M059J (cell line): Measurements from ENCODE around the gene RNF217. TPM values are rescaled to one million over a fixed set of nuclear protein-coding genes. Genes with fewer than 3 reads are reported as not detected.
"Not testable (repeated sequence)": the region's sequence is repeated elsewhere in the genome, so short reads cannot be mapped to it uniquely, and the experiment has no call there.

Experiments
- DNase-seq: peaks from one replicate; pipeline ENCODE4 v3.0.0-alpha.2; 2012; ENCODE audit warnings: low read depth
- total RNA-seq: library from RNA; depleted of rRNA; stranded (reverse); fragments of >200 nt; shearing (Covaris generic); gene quantifications from 2 replicates; pipeline ENCODE4 v1.2.3, GENCODE V29; 2014; rRNA removed

RNF217 gene
- total RNA-seq, 1 experiment from 2014 or later = 12.0 TPM

- peak; percentile 38 for DNase-seq
Observed at GRCh38 chr6:125123051-125123450, 160.8 kb downstream of the RNF217 start.

DNA sequence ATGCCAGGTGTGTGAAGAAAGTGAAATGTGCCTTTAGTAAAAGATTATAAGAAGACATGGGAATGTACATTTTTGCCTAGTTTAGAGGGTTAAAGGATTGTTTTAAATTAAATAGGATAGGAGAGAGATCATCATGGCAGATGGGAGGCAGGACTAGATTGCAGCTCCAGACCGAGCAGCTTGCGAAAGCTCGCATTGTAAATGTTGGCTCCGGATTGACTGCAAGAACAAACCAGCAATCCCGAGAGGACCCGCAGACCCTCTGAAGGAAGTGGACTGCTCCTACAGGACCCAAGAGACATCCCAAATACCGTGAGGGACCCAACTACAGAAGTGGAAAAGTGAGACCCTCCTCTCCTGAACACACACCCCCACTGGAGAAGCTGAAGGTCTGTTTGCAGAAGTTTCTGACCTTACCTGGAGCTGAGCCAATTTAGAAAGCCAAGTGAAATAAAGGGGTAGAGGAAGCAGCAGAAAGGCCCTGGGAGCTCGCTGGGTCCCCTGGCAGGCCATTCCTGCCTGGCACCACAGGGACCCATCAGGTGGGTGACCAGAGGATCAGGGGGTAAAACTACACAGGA lies 161.3 kb downstream of the RNF217 start:
- DNase-seq = no peak

GRCh38 chr6:125124049-125124669 lies 161.9 kb downstream of the RNF217 start:
- peak; percentile 93 for DNase-seq

DNA sequence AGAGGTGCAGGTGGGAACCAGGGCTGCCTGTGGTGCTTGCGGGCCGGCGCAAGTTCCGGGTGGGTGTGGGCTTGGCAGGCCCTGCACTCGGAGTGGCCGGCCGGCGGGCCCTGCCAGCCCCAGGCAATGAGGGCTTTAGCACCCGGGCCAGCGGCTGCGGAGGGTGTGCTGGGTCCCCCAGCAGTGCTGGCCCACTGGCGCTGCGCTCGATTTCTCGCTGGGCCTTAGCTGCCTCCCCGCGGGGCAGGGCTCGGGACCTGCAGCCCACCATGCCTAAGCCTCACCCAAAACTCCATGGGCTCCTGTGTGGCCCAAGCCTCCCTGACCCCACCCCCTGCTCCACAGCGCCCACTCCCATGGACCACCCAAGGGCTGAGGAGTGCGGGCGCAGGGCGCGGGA lies 163.6 kb downstream of the RNF217 start:
- DNase-seq = not testable (repeated sequence)

GRCh38 chr6:125129354-125129753 lies 167.1 kb downstream of the RNF217 start:
- DNase-seq = no peak

- DNase-seq = no peak
Observed at GRCh38 chr6:125132058-125132457, 169.8 kb downstream of the RNF217 start.

- DNase-seq = no peak
Observed at GRCh38 chr6:125136378-125136777, 174.1 kb downstream of the RNF217 start.

- no peak for DNase-seq
Observed at GRCh38 chr6:125138083-125138482, 175.8 kb downstream of the RNF217 start.

GRCh38 chr6:125140808-125141207 lies 178.6 kb downstream of the RNF217 start:
- DNase-seq = peak; percentile 22

Other genes starting within 250 kb of the RNF217 start
- gene TPD52L1, start 191.3 kb downstream of the RNF217 start, total RNA-seq = 74.4 and 92.1 TPM in 2 replicates